Measurements from ENCODE around the gene EPHB1. TPM values are rescaled to one million over a fixed set of nuclear protein-coding genes. Genes with fewer than 3 reads are reported as not detected.

Gene EPHB1
- total and polyA plus RNA-seq, 2 of the 13 experiments (the other 11 are each of a cell fraction or from before 2014, with no cell fraction given) = 0.07 to 0.21 TPM

- H3K79me2 ChIP-seq (ENCODE audit: insufficient read depth, low read length) = no peaks in the 10 kb centered on the region
- H4K20me1 ChIP-seq (ENCODE audit: insufficient read depth, low read length) = no peaks in the 10 kb centered on the region
- no peak for ATAC-seq
- POLR2A ChIA-PET = no interaction called here
- H3K27ac ChIP-seq (ENCODE audit: extremely low read length, insufficient read depth, low read length) = no peak overlapping the region
- no peak for FAIRE-seq
- in situ Hi-C loops (cut with HindIII; ENCODE audit: extremely low pct_ligation_motif_present, low pct_unique_long_range_greater_than_20kb) = no loop called here
- H3K4me2 ChIP-seq (ENCODE audit: low read depth, low read length) = no peak overlapping the region
- no TSS peak for BruUV-seq (replicated peaks)
- H3K36me3 ChIP-seq (replicated peaks in 1 of 2; ENCODE audit: control insufficient read depth in 1 of 2, insufficient read depth in 2 of 2, low read length in 2 of 2) = no peaks in the 10 kb centered on the region
- WGBS (ENCODE audit: low lambda C conversion rate) = 12% methylated on average over 3 of the region's 3 CpGs
- no peak overlapping the region for H3K4me3 ChIP-seq (replicated peaks in 1 of 3; ENCODE audit: insufficient read depth in 1 of 3, low read depth in 2 of 3, low read length in 3 of 3)
- CTCF ChIA-PET (ENCODE audit: low intra/inter-chr PET ratio, low total read pairs) = no interaction called here
- H2AFZ ChIP-seq (ENCODE audit: low read length) = no peak overlapping the region
- intact Hi-C loops (cut with micrococcal nuclease; ENCODE audit: unreplicated experiment) = no loop called here
- peaks cover under 1 to 24% of the 10 kb centered on the region in 2 experiments; a peak in 2 of 5 replicates for H3K27me3 ChIP-seq (ENCODE audit: control insufficient read depth in 1 of 2, insufficient read depth in 2 of 2, low read length in 2 of 2)
- no peak for DNase-seq (ENCODE audit: low spot score)
- H3K4me1 ChIP-seq (ENCODE audit: insufficient read depth, low read length) = no peaks in the 10 kb centered on the region
- H3K9me3 ChIP-seq (ENCODE audit: low read length) = no peaks in the 10 kb centered on the region
- no peak overlapping the region for H3K9ac ChIP-seq (ENCODE audit: insufficient read depth, low read depth, low read length)
- TF ChIP-seq RBM39 (IDR thresholded peaks at IDR 0.05; ENCODE audit: low read depth, low read length, poor library complexity, severe bottlenecking) (no peak), ZNF607 (CRISPR knock-in tag; IDR thresholded peaks at IDR 0.05; ENCODE audit: borderline replicate concordance) (no peak), ZNF253 (CRISPR knock-in tag; IDR thresholded peaks at IDR 0.05; ENCODE audit: borderline replicate concordance) (no peak), ZNF781 (CRISPR knock-in tag; IDR thresholded peaks at IDR 0.05; ENCODE audit: borderline replicate concordance, not compliant biosample characterization) (no peak), AFF4 (CRISPR knock-in tag; IDR thresholded peaks at IDR 0.05) (no peak), ATF2 (CRISPR knock-in tag; IDR thresholded peaks at IDR 0.05) (no peak), MBD4 (IDR thresholded peaks at IDR 0.05; ENCODE audit: borderline replicate concordance, low read length) (no peak), ZNF563 (CRISPR knock-in tag; IDR thresholded peaks at IDR 0.05) (no peak), ZNF33B (CRISPR knock-in tag; IDR thresholded peaks at IDR 0.05) (no peak), MAFK (conservative IDR thresholded peaks at IDR 0.05 in 1 of 2, IDR thresholded peaks at IDR 0.05 in 1 of 2; ENCODE audit: low read length in 2 of 2) (no peak), HOXA7 (CRISPR knock-in tag; IDR thresholded peaks at IDR 0.05) (no peak), RBFOX2 (IDR thresholded peaks at IDR 0.05; ENCODE audit: low read depth, low read length) (no peak)
Measured at GRCh38 chr3:135172191-135172869, 377.3 kb downstream of the EPHB1 start.
